Measurements from ENCODE around the gene VIPR2. TPM values are rescaled to one million over a fixed set of nuclear protein-coding genes. Genes with fewer than 3 reads are reported as not detected.
A peak's percentile ranks its signal among the peaks of the same experiment; 100 is the strongest.

Gene VIPR2
- polyA plus RNA-seq, 1 donor, result 2.6 TPM

DNA sequence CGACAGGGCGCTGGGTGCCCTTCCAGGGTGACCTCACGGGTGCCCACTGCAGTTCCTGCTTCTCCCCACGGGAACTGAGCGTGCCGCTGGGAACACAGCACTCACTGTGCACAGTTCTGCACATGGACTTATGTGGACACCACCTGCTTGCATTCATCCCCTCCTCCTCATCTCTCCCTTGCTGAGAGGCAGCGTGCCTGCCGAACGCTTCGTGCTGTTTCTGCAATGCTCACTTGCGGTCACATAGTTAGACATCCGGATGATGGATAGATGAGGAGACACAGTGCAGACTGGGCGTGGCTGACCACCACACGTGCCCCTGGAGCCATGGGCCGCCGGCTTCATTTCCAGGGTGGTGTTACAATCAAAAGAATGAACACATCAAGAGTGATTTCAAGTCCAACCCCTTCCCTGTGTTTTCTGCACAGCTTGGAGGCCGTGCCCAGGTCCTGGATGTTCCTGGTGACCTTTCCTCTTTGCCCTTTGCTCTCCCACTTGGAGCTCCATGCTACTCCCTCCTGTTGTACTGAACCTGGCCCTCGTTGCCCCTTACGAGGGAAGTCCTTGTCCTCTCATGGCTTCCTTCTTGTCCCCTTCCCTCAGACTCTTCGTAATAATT is 119.4 kb downstream of the VIPR2 start:
- no peak for DNase-seq

DNA sequence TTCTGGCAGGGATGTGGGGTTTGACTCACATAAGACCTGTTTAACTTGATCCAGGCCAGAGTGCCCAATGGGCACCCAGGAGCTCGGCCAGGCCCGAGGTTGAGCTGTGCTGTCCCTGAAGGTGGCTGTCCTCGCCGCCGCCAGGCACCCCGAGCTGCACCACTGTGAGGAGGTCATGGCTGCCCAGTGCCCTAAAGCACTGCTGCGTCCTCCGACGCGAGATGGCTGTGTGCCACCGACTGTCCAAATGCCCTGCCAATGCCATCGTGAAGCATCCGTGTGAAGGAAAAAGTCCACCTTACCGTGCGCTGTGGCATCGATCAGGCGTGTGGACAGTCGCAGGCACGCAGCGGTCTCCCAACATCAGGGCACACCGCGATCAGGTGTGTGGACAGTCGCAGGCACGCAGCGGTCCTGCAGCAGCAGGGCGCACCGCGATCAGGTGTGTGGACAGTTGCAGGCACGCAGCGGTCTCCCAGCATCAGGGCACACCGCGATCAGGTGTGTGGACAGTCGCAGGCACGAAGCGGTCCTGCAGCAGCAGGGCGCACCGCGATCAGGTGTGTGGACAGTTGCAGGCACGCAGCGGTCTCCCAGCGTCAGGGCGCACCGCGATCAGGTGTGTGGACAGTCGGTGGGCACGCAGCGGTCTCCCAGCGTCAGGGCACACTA is 120.3 kb downstream of the VIPR2 start:
- DNase-seq, result no peak

DNA sequence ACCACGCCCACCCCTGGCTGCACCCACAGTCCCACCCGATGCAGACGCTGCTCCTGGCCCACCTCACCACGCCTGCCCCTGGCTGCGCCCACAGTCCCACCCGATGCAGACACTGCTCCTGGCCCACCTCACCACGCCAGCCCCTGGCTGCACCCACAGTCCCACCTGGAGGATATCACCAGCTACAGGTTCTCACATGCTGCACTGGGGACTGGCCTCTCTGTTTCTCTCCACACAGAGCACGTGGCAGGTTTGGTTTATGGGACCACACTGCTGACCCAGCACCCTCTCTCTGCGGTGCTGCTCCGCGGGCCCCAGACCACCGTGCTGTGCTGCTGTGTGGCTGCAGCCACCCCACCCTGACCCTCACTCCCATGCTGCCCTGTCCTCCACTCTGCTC is 120.9 kb downstream of the VIPR2 start:
- no peak for DNase-seq

DNA sequence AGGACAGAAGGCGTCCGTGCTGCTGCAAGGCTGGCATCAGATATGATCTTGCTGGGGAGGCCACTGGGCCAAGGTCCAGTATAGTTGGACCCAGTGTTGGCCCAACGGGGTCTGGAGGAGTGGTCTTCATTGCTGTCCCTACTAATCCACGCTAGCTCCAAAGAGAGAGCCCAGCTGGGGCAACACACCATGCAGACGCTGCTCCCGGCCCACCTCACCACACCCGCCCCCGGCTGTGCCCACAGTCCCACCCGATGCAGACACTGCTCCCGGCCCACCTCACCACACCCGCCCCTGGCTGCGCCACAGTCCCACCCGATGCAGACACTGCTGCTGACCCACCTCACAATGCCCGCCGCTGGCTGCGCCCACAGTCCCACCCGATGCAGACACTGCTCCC is 121.5 kb downstream of the VIPR2 start:
- DNase-seq, result no peak

DNA sequence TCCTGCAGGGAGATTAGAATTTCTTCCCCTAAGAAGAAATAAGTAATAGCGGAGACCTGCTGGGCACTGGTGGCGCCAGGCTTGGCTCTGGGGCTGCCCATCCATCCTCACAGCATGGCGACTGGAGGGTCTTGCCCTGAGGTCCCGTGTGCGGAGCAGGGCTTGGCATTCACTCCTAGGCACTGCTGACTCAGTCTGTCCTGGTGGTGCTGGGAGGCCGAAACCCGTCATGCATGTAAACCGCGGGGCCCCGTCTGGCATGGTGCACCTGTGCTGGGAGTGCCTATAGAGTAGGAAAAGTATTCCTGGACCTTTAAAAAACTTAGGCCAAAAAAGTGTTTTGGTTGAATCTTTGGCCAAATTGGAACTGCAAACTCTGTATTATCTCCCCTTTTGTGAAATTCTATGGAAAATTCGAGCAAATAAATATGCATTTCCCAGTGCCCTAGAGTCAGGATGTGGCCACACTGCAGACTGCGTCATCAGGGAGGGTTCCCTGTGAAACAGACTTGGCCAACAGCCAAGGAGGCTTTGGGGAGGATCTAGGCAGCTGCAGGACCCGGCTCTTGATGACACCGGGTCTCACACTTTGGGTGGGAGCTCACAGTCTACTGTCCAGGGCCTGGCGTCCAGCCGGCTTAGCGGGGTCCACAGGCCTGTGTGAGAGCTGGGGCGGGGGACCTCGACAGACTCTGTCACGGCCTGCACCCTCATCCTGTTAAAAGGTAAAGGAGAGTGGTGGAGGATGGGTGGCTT is 122.3 kb downstream of the VIPR2 start:
- no peak for DNase-seq

DNA sequence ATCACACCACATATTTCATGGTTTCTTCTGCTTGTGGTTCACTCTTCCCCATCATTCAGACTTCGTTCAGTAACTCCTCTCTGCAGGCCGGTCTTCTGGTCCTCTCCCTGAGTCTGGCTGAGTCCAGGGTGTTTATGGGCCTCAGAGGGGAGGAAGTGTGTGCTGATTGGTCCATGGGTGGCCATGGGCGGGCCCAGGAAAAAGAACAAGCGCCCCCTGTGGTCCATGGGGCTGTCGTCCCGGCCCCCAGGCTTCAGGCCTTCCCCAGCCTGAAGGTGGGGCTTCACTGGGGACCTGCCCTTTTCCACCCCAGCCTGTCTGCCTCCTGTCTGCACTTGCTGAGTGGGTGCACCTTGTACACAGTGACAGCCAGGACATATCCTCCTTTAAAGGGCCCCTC is 123.7 kb downstream of the VIPR2 start:
- DNase-seq, result no peak

DNA sequence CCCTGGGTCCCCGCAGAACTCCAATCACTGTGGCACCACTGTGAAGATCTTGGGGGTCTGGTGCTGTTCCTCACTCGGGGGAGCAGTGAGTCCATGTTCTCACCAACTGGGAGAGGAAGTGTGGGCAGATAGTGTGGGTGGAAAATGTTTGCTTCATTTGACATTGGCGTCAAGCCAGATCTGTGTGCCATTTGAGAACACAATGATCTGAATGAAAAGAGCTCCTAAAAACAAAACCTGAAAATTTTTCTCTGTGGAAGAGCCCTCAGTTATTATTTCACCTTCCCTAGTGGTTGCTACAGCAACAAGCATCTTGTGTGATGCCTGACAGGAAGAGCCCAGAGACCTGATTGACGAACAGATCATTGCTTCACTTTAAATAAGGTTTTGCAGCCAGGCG is 125.6 kb downstream of the VIPR2 start:
- no peak for DNase-seq

DNA sequence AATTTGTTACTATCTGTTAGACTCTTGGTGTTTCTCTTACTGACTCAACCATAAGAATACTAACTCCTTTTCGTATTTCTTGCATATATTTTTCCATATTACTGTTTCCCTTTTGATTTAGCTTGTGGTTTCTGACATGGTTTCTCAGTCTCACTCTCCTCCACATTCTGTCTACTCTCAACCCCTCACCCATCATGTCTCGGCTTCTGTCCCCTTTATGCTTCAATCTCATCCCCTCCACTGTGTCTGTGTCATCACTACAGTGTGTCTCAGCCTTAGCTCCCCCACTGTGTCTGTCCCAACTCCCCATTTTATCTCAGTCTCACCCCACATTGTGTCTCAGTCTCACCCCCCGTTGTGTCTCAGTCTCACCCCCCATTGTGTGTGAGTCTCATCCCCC is 126.9 kb downstream of the VIPR2 start:
- no peak for DNase-seq

DNA sequence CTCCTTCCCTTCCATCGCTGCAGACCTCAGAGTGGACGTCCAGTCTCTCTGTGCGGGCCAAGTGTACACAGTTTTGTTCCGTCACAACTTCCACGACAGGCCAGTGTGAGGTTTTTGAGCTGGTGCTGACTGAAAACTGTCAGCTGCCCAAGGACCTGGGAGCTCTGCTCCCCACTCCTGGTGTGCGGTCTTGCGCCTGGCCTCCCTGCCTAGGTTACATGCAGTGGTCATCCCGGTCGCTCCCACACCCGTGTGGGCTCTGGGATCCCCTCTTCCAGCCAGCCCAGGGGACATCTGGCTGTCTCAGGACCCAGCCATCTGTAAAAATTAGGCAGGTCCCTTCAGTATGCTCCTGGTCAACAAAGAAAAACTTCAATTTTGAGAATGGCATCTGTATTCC is 127.5 kb downstream of the VIPR2 start:
- no peak for DNase-seq

DNA sequence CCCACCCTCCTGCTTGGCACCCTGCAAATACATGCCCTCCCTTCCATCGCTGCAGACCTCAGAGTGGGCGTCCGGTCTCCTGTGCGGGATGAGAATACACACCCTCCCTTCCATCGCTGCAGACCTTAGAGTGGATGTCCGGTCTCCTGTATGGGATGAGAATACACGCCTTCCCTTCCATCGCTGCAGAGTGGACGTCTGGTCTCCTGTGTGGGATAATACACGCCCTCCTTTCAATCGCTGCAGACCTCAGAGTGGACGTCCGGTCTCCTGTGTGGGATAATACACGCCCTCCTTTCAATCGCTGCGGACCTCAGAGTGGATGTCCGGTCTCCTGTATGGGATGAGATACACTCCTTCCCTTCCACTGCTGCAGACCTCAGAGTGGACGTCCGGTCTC is 128.1 kb downstream of the VIPR2 start:
- DNase-seq, result no peak

DNA sequence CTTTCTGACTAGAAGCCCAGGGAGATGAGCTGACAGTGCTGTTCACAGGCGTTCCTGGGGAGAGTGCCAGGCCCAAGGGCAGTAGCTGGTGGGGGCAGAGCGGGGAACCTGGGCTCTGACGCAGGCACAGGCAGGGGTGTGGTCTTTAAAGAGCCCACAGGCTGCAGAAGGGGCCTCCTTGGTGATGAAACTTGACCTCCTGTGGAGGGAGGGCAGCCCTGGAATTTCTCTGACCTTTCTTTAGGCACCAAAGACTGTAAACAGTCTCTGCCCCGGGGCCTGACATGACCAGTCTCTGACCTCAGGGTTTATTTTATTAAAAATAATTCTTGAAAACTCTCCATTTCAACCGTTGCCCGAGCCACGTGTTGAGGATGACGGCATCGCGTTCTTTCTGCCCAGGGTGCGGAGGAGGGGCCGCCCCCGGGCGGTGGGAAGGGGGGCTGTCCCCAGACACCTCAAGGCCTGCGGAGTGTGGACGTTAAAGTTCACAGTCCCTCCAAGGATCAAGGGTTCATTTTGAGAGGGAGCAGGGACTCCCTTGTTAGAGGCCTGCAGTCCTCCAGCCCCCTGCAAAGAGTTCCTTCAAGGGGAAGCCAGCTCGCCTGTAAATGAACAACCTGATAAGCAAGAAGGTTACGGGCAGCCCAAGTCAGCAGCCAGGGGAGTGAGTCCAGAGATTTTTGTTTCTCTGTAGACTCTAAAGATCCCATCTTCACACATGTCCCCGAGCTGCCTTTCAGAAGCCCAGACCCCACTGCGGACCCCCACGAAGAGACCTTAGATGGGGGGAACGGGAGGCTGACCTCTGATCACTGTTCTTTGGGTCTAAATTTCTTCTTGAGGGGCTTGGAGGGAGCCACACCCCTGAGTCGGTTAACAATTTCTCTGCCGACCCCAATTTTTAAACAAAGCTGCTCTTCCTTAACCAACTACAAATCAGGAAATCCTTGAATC is 128.9 kb downstream of the VIPR2 start:
- peak; percentile 57 for DNase-seq

DNA sequence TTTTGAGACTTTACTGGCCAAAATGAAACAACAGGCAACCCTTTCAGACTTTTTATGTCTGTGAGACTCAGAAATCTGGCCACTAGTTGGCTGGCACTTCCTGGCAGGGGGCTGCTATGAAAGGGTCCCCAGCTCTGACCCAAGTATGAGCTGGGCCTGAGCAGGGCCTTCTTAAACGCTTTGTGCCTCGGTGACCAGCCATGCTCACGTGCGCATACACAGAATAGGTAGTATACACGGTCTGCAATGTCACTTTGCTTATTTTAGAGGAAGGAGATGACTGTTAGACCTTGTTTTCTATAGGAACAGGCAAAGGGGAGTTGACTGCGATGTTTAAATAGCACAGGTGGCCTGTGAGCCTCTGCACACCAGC is 129.6 kb downstream of the VIPR2 start:
- DNase-seq, result no peak

DNA sequence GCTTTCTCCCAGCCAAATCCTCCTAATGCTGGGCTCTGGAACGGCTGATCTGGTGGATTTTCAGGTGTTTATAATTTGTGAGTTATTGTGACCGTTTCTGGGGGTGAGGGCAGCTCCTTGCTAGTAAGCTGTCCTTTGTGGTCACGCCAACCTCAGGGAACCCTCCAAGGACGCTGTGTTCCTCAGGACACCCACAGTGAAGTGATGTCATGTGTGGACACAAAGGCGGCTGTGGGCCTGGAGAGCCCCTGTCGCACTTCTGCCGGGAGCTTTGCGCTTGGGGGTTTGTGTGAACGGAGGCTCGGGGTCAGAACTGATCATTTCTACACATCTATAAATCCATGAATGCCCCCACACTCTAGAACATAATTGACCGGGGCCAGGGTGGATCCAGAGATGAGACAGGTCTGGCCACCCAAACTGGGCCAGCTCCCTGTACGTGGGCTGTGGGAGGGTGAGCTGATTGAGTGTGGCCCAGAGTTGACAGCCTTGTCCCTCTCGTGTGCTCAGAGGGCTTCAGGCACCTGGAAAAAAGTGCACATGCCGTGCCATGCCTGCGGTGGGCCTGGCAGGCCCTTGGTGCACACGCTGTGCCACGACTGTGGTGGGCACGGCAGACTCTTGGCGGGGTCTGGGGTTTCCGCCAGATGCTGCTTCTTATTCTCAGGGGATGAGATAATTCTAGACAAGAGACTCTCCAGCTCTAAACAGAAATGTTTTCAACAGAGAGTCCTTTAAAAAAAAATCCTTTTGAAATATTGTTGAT is 130.2 kb downstream of the VIPR2 start:
- no peak for DNase-seq

DNA sequence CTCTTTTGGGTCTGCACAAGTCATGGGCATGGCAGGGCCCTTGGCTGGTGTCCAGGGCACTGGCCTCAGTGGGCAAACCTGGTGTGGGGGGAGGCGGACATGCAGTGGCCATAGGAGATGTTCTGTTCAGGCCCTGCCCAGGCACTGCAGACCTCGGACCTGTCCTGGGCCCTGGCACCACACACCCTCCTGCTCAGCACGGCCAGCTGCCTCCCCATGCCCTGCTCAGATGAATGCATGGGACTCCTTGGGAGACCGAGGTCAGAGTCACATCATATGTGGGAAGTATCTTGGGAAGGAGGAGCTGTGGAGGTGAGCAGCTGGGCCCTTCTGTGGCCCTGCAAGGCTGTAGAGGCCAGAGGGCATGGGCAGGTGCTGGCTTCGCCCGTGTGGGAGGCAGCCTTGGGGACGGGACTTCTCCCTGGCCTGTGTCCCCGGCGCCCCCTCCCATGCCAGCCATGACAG is 130.8 kb downstream of the VIPR2 start:
- no peak for DNase-seq

DNA sequence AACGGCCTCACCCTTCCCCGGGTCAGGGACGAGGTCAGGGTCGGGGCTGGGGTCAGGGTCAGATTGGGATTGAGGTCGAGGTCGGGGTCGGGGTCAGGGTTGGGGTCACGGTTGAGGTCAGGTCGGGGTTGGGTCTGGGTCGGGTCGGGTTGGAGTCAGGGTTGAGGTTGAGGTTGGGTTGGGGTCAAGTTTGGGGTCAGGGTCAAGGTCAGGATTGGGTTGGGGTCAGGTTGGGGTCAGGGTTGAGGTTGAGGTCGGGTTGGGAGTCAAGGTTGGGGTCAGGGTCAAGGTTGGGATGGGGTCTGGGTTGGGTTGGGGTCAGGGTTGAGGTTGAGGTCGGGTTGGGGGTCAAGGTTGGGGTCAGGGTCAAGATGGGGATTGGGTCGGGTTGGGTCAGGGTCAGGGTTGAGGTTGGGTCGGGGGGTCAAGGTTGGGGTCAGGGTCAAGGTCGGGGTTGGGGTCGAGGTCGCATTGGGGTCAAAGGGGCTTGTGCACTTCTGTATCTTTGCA is 131.4 kb downstream of the VIPR2 start:
- DNase-seq, result no peak

DNA sequence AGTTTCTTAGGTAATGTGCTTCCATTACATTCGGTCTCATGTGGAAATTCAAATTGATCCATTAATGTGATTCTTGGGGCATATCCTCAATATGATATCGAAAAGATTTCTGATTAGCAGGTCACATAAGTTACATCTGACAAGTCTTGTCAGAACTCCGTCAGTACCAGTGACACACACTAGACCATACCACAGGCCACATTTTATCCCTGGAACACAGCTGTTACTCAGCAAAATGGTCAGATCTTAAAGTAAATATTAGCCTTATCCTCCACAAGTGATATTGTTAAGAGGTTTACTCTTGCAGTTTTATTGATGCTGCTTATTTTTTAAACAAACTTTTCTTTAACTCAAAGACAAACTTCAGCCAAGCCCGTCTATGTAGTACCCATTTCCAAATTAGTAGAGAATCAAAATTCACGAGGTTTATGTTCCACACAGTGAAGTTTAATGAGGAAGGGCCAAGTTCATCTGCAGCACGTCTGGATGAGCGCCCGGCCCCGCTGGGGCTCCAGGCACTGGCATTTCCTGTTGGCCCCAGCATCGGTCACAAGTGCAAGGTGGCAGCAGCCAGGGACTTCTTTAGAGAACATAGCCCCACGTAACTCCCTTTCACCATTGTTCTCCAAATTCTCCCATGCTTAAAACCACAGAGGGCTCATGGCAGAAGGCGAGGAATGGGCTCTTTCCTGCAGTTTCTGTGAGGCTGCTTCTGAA is 132.2 kb downstream of the VIPR2 start:
- DNase-seq, result no peak

DNA sequence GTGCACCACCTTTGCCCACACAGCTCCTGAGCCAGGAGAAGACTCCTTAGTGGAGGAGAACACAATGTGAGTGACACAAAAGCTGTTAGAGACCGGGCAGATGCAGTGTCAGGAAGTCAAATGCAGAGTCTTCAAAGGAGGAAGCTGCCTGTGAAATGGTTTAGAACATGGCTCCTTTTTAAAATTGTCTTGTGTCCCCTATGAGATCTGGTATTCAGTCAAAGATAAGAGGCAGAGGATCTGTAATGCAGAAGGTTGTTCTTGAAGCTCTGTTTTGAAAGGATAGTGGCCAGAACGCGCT is 133.0 kb downstream of the VIPR2 start:
- no peak for DNase-seq

DNA sequence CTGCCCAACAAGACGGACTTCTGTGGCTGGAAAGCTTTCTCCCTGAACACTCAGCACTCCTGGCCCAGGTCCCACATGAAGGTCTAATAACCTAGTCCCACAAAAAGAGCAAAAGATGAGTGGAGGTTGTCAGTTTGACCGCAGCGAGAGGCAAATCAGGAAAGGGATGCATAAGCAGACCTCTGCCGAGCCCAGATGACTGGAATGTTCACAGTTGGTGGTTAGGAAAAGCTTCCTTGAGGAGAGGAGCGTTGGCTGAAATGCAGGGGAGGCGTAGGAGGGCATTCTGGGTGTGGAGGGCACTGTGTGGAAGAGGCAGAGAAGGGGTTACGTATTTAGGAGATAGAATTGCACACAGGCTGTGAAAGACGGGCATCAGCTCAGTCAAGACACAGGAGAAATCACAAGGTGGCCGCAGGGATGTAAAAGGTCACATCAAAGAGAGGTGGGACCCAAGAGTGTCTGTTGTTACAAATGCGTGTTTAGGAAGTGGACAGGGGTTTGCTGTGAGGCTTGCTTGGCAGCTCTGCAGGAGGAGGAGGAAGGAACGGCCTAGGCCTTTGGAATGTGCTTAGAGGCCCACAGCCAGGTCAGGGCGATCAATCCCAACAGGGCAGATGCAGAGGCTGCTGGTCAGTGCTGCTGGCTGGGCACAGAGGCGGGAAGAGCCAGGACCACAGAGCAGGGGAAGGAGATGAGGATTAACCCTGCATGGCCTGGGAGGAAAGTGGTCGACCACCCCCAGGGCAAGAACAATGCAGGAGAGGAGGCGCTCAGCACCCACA is 133.5 kb downstream of the VIPR2 start:
- no peak for DNase-seq

DNA sequence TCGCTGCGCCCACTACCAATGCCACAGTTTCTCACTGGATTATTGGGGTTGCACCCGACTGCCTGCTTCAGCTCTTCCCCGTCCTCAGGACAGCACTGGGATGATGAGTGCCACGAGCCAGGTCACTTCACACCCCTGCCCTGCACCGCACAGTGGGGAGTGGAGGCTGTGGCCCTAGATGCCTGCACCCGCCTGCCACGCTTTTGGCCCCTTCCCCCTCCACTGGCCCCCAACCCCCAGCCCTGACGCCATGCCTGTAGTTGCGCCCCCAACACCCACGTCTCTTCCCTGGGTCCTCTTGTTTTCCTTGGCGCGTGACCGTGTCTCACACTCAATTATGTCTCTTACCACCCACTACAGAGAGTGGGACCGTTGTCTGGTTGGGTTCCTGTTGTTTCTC is 134.3 kb downstream of the VIPR2 start:
- no peak for DNase-seq

DNA sequence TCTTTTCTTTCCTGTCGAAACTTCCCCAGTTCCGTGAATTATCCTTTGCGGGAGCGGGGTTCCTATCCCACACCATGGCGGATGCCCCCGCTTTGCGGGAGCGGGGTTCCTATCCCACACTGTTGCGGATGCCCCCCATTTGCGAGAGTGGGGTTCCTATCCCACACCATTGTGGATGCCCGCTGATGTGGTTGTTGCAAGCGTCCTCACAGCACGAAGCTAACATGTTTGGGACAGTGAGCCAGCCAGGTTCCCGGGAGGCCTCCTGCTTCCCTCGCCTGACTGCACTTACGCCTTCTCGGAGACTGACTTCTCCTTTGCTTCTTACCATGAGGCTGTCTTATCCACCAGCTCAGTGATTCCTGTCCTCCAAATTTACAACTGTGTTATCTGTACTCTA is 134.7 kb downstream of the VIPR2 start:
- no peak for DNase-seq

Measured in left kidney (tissue), 2 donors.